ENCODE measurements around the gene SPECC1L.

The SPECC1L gene

DNA sequence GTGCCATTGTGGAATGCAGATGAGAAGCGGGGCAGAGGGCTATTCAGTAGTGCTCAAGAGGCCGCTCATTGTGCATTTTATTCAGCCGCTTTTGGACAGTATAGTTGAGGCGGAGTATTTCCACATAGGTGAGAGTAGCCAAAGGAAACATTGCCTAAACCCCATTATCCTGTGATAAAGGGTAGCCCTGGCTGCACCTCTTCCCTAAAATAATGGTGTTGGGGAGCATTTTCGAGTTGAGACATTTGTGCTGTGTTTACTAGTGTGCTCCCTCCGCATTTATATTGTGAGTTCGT lies 68.8 kb downstream of the SPECC1L start:
- Histone ChIP-seq H3K36me3 (ENCODE audit: insufficient read depth) (0 out of 2 replicates have a peak, but pooled peaks cover 3% of the 10 kb centered on the region), H4K20me1 (ENCODE audit: insufficient read depth) (no peaks in the 10 kb centered on the region), H3K4me2 (no peak overlapping the region), H3K27ac (no peak overlapping the region), H3K9ac (no peak overlapping the region), H3K79me2 (ENCODE audit: insufficient read depth, low read depth) (no peaks in the 10 kb centered on the region), H3K27me3 (ENCODE audit: insufficient read depth, low read depth) (no peaks in the 10 kb centered on the region), H3K4me1 (ENCODE audit: low read depth, poor library complexity, severe bottlenecking) (no peaks in the 10 kb centered on the region), H3K4me3 (IDR thresholded peaks at IDR 0.05; ENCODE audit: insufficient read depth, low read depth, low read length) (no peak overlapping the region), H2AFZ (ENCODE audit: low read depth) (no peak overlapping the region)
- TF ChIP-seq, protein P1, sequence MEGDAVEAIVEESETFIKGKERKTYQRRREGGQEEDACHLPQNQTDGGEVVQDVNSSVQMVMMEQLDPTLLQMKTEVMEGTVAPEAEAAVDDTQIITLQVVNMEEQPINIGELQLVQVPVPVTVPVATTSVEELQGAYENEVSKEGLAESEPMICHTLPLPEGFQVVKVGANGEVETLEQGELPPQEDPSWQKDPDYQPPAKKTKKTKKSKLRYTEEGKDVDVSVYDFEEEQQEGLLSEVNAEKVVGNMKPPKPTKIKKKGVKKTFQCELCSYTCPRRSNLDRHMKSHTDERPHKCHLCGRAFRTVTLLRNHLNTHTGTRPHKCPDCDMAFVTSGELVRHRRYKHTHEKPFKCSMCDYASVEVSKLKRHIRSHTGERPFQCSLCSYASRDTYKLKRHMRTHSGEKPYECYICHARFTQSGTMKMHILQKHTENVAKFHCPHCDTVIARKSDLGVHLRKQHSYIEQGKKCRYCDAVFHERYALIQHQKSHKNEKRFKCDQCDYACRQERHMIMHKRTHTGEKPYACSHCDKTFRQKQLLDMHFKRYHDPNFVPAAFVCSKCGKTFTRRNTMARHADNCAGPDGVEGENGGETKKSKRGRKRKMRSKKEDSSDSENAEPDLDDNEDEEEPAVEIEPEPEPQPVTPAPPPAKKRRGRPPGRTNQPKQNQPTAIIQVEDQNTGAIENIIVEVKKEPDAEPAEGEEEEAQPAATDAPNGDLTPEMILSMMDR (conservative IDR thresholded peaks at IDR 0.05; ENCODE audit: low read depth, low read length) = no peak

DNA sequence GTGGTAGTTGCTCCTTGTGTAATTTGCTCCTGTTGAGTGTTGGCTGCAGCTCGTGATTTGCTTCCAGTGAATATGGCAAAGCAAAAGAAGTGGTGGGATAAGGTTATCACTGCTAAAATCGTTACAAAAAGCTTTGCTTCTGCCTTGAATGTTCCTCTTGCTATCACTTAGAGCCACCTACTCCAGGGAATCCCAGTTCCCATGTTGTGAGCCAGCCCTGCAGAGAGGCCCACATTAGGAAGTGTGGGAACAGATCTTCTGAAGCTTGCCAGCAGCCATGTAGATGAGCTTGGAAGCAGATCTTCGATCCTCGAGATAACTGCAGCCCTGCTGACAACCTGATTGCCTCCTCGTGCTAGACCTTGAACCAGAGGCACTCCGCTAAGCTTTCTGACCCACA lies 71.0 kb downstream of the SPECC1L start:
- TF ChIP-seq, protein P1 (conservative IDR thresholded peaks at IDR 0.05; ENCODE audit: low read depth, low read length) = no peak
- Histone ChIP-seq H3K4me1 (ENCODE audit: low read depth, poor library complexity, severe bottlenecking) (no peaks in the 10 kb centered on the region), H3K27ac (no peak overlapping the region), H3K4me3 (IDR thresholded peaks at IDR 0.05; ENCODE audit: insufficient read depth, low read depth, low read length) (no peak overlapping the region), H3K4me2 (no peak overlapping the region), H4K20me1 (ENCODE audit: insufficient read depth) (no peaks in the 10 kb centered on the region), H3K9ac (no peak overlapping the region), H3K27me3 (ENCODE audit: insufficient read depth, low read depth) (no peaks in the 10 kb centered on the region), H2AFZ (ENCODE audit: low read depth) (no peak overlapping the region), H3K36me3 (ENCODE audit: insufficient read depth) (0 out of 2 replicates have a peak, but pooled peaks cover 3% of the 10 kb centered on the region), H3K79me2 (ENCODE audit: insufficient read depth, low read depth) (no peaks in the 10 kb centered on the region)

DNA sequence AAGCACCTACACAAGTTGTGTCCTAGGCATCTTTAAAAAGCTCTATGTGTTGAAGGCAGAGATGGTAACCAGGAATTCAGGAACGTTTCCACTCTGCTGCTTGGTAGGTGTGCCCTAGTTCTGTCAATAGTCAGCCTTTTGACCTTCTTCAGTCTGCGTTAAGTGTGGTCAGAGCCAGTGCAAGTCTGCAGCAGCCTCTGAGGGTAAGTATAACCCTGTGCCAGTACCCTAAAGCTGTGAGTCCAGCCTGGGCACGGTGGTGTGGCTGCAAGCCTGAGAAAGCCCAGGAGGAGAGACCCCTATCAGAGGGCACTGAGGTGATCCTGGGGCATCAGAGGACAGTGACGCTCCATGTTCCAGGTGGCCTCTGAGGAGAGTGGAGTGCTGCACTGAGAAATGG lies 80.0 kb downstream of the SPECC1L start:
- no peak overlapping the region for H3K9ac ChIP-seq
- TF ChIP-seq, protein P1 (conservative IDR thresholded peaks at IDR 0.05; ENCODE audit: low read depth, low read length) = no peak
- H3K4me1 ChIP-seq (ENCODE audit: low read depth, poor library complexity, severe bottlenecking) = no peaks in the 10 kb centered on the region
- no peak overlapping the region for H3K4me3 ChIP-seq (IDR thresholded peaks at IDR 0.05; ENCODE audit: insufficient read depth, low read depth, low read length)
- no peak overlapping the region for H3K27ac ChIP-seq
- H3K27me3 ChIP-seq (ENCODE audit: insufficient read depth, low read depth) = no peaks in the 10 kb centered on the region
- H3K79me2 ChIP-seq (ENCODE audit: insufficient read depth, low read depth) = no peaks in the 10 kb centered on the region
- no peak overlapping the region for H3K4me2 ChIP-seq
- H2AFZ ChIP-seq (ENCODE audit: low read depth) = no peak overlapping the region
- H3K36me3 ChIP-seq (ENCODE audit: insufficient read depth) = no peaks in the 10 kb centered on the region; the same call in none of the 2 replicates
- H4K20me1 ChIP-seq (ENCODE audit: insufficient read depth) = no peaks in the 10 kb centered on the region

DNA sequence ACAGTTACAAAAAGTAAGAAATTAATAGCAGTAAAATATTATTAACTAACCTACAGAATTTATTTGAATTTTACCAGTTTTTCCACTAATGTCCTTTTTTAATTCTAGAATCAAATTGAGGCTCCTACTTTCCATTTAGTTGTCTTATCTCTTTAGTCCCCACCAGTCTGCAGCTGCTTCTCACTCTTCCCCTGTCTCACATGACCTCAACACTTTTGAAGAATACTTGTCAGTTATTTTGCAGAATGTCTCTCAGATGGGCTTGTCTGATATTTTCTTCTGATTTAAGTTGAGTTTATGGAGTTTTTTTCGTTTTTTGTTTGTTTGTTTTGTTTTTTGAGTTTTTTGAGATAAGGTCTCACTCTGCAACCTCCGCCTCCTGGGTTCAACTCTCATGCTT lies 82.5 kb downstream of the SPECC1L start:
- H3K4me3 ChIP-seq (IDR thresholded peaks at IDR 0.05; ENCODE audit: insufficient read depth, low read depth, low read length) = no peak overlapping the region
- TF ChIP-seq, protein P1 (conservative IDR thresholded peaks at IDR 0.05; ENCODE audit: low read depth, low read length) = no peak
- no peaks in the 10 kb centered on the region for H4K20me1 ChIP-seq (ENCODE audit: insufficient read depth)
- H3K9ac ChIP-seq = no peak overlapping the region
- no peak overlapping the region for H3K4me2 ChIP-seq
- no peaks in the 10 kb centered on the region for H3K4me1 ChIP-seq (ENCODE audit: low read depth, poor library complexity, severe bottlenecking)
- no peak overlapping the region for H2AFZ ChIP-seq (ENCODE audit: low read depth)
- no peaks in the 10 kb centered on the region for H3K27me3 ChIP-seq (ENCODE audit: insufficient read depth, low read depth)
- no peaks in the 10 kb centered on the region for H3K79me2 ChIP-seq (ENCODE audit: insufficient read depth, low read depth)
- H3K27ac ChIP-seq = no peak overlapping the region
- no peaks in the 10 kb centered on the region; the same call in none of the 2 replicates for H3K36me3 ChIP-seq (ENCODE audit: insufficient read depth)

All from KMS-11 (cell line).